ENCODE data around the gene GADL1.
A peak's percentile ranks its signal among the peaks of the same experiment; 100 is the strongest.

The GADL1 gene

GRCh38 chr3:30805695-30806094 is 88.8 kb downstream of the GADL1 start:
- DNase-seq: no peak

DNA sequence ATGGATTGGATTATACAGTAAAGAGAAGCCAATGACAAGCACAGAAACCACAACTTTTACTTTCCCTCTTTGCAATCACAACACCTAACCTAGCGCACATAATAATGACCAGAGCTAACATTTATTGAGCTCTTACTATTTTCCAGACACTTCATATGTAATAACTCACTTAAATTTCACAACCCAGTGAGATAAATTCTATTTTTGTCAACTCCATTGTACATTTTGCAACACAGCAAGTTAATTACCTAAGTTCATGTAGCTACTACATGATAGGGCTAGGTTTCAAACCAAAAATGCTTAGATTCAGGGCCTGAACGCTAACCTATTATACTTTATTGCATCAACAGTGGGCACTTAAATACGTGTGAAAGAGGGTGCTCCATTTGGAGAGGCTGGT is 89.5 kb downstream of the GADL1 start:
- no peak for DNase-seq

DNA sequence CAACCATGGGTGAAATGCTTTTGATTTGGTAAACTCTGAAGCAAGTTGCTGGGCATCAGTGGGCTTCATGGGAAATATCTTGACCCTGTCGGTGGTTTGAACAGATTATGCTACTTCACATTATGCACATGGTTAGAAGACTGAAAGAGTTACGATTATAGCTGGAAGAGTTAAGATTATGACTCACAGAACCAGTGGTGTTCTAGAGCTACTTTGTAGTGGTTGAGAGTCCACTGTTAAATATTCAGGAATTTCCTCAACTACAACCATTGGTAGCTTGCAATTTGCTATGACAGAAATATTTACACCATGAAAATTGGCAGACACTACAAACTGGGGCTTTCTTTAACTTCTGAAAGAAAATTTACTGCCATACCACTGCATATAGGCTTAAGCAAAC is 99.3 kb downstream of the GADL1 start:
- DNase-seq: no peak

- DNase-seq: no peak
Observed at GRCh38 chr3:30793740-30794139, 100.7 kb downstream of the GADL1 start.

- DNase-seq: no peak
Observed at GRCh38 chr3:30790150-30790549, 104.3 kb downstream of the GADL1 start.

DNA sequence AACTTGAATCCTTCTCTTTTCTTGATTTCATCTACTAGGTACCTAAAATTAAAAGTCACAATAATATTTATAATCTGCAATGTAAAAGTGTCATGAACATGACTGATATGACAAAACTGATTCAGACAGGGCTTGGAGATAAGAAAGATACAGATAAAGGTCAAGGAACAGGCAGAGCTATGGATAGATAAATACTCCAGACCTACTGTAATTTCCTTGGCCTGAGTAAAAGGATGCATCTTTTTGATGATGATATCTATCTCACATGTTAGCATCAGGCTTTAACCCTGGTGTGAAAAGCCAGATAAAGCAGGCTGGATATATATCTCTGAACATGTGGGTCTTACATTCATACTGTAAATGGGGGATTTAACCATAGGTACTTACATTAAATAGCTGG is 108.1 kb downstream of the GADL1 start:
- no peak for DNase-seq

DNA sequence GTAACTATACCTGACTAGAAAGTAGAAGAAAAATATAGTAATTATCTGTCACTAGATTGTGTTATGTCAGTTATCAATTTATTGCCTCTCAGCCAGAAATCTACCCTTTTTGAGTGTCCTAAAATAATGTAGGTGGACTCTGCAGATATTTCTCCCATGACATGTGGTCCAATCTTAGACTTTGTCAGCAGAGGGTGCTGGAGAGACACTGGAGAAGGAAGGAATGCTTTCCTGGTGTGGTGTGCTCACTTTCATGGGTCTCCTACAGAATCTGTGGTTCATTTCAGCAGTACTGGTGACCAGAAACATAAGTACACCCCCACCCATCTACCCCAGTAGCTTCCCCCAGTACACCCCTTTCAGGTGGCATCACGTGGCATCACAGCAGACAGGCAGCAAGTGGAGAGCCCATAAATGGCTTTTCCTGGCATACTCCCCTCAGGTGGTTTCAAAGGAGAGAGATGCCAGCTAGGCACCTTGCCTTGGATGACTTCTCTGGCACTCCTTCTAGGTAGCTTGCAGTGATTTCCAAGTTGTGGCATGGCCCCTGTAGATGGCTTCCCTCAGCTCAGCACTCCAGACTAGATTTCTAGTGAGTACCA is 114.7 kb downstream of the GADL1 start:
- DNase-seq: no peak

GRCh38 chr3:30778933-30779332 is 115.5 kb downstream of the GADL1 start:
- DNase-seq: no peak

DNA sequence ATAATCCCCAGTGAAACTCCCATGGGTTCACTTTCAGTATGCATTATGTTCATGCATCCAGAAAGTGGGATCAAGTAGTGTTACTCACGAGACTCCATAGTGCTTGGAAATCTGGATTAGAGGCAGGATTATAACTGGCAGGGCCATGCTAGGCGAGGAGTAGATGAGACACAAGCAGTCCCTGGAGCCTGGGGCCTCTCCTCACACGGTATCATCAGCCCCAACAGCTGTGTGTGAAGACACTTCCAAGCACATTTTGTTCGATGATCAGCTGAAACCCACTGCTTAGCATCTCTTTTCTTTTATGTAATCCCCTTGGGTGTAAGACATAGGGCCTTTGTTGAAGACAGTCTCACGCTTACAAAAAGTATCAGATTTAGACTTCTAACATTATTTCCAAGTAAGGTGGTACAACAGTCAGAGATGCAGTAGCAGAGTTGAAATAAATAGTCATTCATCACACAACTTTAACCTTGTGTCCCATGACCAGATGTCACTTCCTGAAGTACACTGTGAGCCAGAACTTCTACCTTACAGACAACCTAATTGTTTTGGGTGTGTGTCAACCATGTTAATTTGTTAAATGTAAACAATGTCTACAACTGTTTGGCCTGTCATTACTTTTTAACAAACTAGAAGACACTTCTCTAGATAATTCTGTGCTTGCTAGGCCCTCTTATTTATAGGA is 116.9 kb downstream of the GADL1 start:
- DNase-seq: no peak

DNA sequence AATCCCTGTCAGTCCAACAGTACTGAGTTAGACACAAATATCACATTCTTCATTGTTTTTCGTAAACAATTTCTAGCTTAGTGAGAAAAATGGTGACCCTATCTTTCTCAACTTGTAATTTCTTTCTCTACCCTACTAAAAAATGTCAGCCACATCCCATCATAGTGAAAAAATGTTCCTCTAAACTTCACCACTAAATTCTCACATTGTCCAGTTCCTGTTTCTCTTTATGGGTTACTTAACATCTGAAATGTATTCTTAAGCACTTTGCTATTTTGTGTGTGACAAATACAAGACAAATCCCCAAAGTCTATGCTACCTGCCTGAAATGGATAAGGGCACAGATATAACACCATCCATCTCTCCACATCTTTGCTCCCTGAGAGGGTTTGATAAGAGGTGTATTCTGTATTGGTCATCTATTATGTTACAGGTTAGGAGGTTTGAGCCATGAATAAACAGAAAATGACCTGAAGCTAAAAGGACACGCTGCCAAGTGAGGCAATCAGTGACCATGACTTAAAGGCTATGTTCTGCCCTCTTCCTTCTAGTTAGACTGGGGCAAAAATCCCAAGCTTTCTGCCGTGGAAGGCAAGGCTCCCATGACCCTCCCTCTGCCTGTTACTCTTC is 118.2 kb downstream of the GADL1 start:
- DNase-seq: no peak

- DNase-seq: no peak
Observed at GRCh38 chr3:30775040-30775439, 119.4 kb downstream of the GADL1 start.

DNA sequence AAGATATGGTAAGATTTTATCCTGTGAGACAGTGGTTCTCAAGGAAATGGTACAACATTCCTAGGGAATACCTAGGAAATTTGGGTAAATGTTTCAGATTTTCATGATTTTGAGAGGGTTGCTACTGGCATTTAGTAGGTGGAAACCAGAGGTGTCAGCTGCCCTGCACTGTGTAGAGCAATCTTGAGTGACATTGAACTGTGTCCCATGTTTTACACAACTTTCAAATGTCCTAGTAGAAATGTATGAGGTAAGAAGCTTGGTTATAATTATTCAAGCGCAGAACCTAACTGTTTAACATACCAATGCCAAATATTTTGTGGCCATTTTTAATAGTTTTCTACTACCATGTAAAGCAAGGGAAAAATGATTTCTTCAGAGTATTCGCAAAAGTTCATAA is 120.4 kb downstream of the GADL1 start:
- no peak for DNase-seq

- DNase-seq: no peak
Observed at GRCh38 chr3:30770387-30770786, 124.1 kb downstream of the GADL1 start.

DNA sequence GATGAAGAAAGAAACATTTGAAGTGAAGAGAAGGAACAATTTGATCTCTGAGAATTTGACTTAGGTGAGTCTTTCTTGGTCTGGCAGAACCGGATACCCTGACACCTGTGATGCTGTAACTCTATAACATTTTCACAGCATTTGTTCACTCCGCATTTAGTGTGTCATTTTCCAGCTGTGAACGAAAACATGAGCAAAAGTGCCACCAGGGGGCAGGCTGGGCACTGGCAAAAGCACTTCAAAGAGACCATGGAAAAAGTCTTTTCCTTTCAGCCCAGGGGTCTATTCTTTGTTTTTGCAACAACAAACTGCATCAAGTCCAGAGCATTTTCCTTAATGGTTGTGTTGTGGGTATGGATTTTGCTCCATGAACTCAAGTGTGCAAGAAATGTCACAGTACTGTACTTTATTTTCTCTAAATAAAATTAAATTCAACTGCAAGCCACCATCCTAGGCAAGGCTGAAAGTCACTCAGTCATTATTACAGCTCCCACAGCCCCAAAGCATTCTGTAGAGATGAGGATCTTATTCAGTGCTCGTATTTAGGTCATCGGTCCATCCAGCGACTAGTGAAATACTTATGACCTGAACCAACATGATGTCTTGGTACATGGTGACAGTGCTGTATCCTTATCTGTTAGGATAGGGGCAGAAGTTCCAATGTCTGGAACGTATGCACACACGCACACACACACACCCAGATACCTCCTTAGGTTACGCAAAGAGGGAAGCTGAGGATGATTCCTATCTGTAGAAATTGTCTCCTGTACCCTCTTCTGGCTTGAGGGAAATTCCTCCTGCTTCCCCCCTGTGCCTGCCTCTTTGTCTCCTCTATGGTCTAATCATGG is 125.5 kb downstream of the GADL1 start:
- peak; percentile 80 for DNase-seq

- no peak for DNase-seq
Observed at GRCh38 chr3:30768046-30768445, 126.4 kb downstream of the GADL1 start.

GRCh38 chr3:30766522-30766921 is 127.9 kb downstream of the GADL1 start:
- no peak for DNase-seq

- no peak for DNase-seq
Observed at GRCh38 chr3:30764891-30765290, 129.6 kb downstream of the GADL1 start.

DNA sequence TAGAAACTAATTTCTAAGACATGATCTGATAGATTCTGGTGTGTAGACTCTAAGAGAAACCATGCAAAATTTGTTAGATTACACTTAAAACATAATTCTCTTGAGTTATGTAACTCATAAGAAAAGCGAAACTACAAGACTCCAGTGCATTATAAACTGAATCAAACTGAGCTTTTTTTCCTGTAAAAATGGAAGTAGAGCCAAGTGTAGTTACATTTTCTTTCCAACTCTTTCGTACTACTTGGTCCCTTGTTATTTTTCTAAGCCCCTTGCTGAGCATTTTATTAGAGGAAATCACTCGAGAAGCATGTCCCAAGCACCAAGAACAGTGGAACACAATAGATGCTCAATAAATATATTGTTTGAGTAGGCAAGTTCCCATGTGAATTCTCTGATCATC is 130.2 kb downstream of the GADL1 start:
- no peak for DNase-seq

GRCh38 chr3:30761374-30761773 is 133.1 kb downstream of the GADL1 start:
- DNase-seq: no peak

GRCh38 chr3:30760737-30761136 is 133.7 kb downstream of the GADL1 start:
- no peak for DNase-seq

GRCh38 chr3:30760040-30760695 is 134.3 kb downstream of the GADL1 start:
- no peak for DNase-seq

GRCh38 chr3:30756218-30756617 is 138.2 kb downstream of the GADL1 start:
- no peak for DNase-seq

DNA sequence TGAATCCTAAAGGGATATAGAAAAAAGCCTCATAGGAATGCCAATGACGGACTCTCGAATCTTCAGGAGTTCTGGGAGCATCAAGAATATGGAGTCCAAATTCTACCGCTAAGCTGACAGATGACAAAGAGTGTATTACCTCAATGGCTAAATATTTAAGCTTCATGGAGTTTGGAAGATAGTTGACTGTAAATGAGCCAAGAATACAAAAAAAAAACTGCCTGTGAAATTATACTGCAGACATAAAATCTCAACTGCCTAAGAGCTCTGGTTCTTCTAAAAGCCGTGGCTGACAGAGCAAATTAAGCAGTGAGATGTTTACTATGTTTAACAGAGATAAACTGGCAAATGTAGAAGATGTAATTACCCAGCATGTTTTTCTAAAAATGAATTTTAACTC is 140.0 kb downstream of the GADL1 start:
- no peak for DNase-seq
